Stimulated activated CD8-positive, alpha-beta memory T cell treated with anti-CD3 and anti-CD28 coated beads, Interleukin-12 subunit alpha, Interleukin-12 subunit beta, amount 100 ng/mL, for 1 hour (primary cell): ENCODE results near the gene SNRK.

Experiments used
- DNase-seq: peaks from one replicate; pipeline ENCODE4 v3.0.0-alpha.2; 2020; ENCODE audit warnings: low read depth

SNRK gene

GRCh38 chr3:43372007-43372740 is 85.8 kb downstream of the SNRK start:
- no peak for DNase-seq

- DNase-seq, result no peak
Observed at GRCh38 chr3:43372809-43373559, 86.6 kb downstream of the SNRK start.

- no peak for DNase-seq
Observed at GRCh38 chr3:43373560-43373928, 87.2 kb downstream of the SNRK start.

GRCh38 chr3:43378066-43378935 is 92.0 kb downstream of the SNRK start:
- DNase-seq, result peak; percentile 58

- DNase-seq, result no peak
Observed at GRCh38 chr3:43379343-43379742, 93.0 kb downstream of the SNRK start.

- DNase-seq, result no peak
Observed at GRCh38 chr3:43388175-43388574, 101.8 kb downstream of the SNRK start.

- DNase-seq, result no peak
Observed at GRCh38 chr3:43388915-43389314, 102.6 kb downstream of the SNRK start.

GRCh38 chr3:43389388-43390254 is 103.3 kb downstream of the SNRK start:
- peak; percentile 62 for DNase-seq

- no peak for DNase-seq
Observed at GRCh38 chr3:43390255-43390588, 103.9 kb downstream of the SNRK start.

- no peak for DNase-seq
Observed at GRCh38 chr3:43391621-43392020, 105.3 kb downstream of the SNRK start.

- DNase-seq, result no peak
Observed at GRCh38 chr3:43394041-43394554, 107.8 kb downstream of the SNRK start.

GRCh38 chr3:43399034-43399433 is 112.7 kb downstream of the SNRK start:
- no peak for DNase-seq

- no peak for DNase-seq
Observed at GRCh38 chr3:43400167-43400566, 113.8 kb downstream of the SNRK start.
